ENCODE data around the gene ZNF786.
A peak's percentile ranks its signal among the peaks of the same experiment; 100 is the strongest.

Gene ZNF786

DNA sequence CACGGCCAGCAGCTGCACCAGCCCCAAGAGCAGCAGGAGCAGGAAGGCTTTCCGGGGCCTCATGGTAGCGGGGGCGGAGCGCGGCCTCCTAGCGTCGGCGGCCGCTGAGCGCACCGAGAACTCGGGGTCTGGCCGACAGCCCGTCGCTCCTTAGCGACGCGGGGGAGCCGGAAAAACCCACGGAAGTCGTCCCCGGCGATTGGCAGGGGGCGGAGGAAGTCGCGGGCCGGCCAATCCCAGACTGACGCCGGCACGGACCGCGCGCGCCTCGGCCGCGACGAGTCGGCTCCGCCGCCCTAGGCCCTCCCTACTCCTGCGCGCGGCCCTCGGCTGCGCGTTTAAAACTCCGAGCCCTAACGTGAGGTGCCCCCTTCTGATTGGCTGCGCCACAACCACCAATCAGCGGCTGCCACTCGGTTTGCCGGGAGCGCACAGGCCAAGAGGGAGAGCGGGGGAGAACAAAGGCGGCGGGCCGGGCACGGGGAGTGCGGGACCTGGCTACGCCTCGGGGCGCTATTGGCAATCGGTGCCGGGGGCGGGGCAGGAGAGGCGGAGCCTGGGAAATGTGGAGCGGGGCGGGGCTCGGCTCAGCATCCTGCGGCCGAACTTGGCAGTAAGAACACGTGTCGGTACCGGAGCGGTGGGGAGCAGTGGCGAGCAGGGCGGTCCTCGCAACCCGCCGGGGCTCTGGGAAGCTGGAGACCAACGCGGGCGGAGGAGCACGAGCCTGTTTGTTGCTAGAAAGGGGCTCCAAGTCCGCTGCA lies 62.0 kb downstream of the ZNF786 start, which contains the start of gene PDIA4:
PDIA4 (minus strand) TSS at position 160 of the 764 bp plus-strand sequence; CDS start at position 63, 97 bp downstream.
- DNase-seq = peak; percentile 100

DNA sequence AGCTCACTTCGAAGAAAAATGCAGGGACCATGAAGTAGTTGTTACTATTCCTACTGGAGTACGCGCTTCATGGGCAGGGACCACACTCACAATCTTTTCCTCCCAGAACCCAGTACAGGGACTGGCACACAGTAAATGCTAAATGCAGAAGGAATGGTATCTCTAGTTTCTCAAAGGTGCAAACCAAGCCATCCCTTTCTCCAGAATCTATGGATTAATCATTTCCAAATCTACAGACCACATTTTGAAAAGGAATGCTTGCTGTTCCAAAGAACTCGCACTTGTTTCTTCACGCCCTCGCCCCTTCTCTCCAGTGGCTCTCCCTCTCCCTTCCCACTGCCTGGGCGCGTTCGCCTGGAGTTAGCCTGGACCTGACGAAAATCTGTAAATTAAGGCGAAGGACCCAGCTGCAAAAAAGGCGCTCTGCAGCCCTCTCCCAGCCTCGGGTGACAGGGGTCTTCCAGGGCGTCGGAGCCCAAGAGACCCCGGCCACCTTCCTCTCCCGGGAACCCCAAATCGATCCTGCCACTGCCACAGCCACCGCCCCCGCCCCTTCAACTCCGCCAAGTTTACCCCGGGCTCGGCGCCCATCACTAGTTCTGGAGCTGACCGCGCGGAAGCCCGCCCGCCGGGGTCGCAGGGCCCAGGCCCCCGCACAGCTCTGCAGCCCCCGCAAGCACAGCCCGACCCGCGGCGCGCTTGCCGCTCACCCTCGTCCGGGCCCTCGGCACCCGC lies 62.7 kb downstream of the ZNF786 start:
- DNase-seq = no peak

DNA sequence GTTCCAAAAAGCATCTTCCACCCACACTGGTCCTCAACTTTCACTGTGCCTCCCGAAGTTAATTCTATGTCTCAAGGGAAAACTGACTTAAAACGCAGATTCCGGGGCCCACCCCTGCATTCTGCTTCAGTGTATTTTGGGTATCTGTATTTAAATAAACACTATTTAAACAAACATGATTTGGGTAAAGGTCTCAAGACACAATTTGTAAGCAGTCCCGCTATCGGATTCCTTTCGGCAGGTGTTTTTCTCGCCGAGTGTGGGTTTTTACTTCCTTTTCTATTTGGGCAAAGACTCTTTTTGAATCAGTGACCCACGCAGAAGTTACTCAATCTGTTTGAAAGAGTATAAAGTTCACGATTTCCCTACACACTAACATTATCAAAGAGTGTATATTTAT lies 63.5 kb downstream of the ZNF786 start:
- peak; percentile 45 for DNase-seq

DNA sequence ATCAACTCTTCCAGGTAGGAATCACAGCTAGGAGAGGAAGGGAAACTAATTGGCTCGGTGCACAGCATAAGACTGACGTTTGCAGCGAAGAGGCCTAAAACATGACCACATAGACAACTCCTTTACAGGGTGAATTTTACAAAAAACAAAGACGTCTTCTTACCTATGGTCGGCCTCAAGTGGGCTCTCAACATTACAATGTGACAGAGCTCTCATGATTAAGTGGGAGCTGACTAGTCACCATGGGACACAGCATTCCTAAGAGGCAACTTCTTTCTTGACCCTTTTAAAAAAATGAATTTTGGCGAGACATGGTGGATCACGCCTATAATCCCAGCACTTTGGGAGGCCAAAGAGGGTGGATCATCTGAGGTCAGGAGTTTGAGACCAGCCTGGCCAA lies 66.9 kb downstream of the ZNF786 start:
- DNase-seq = no peak

DNA sequence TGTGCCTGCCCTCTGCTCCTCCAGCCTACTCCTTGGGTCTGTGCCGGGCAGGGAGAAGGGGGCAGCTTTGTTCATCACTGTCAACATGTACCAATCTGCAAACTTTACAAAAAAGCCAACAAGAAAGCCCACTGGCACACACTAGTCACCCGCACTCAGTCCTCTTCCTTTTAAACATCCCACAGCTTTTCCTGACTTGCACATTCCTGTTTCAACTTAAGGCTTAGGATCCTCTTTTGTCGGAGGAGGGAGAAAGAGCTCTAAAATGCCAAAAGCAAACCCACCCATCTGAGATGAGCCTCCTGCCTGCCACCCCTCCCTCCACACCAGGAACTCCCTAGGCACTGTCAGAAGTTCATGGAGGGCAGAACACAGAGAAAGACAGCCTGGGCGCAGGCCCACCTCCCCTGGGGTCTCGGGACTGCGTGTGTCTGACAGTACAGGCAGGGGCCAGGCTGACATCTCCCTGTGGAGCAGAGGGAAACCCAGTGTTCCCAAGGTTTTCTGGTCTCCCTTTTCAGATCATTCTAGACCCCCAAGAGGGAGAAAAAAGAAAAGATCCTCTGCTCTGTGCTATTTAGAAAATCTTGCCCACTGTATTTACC lies 67.7 kb downstream of the ZNF786 start:
- DNase-seq = peak; percentile 8

GRCh38 chr7:149021725-149022062 lies 68.8 kb downstream of the ZNF786 start:
- no peak for DNase-seq

GRCh38 chr7:149020483-149020882 lies 70.0 kb downstream of the ZNF786 start:
- DNase-seq = no peak
